Vagina (tissue), 2 donors: Measurements from ENCODE around the gene YWHAE. TPM values are rescaled to one million over a fixed set of nuclear protein-coding genes. Genes with fewer than 3 reads are reported as not detected.
"Not testable (repeated sequence)": the region's sequence is repeated elsewhere in the genome, so short reads cannot be mapped to it uniquely, and the experiment has no call there.

ENCODE experiments used
- DNase-seq, 2 donors: peaks; one replicate each; pipeline ENCODE4 v3.0.0-alpha.2; 2017; ENCODE audit errors: extremely low spot score in 2 of 2
- H3K27ac ChIP-seq: fragments of 200-600 bp; sonication (generic); one replicate; pipeline ENCODE4 v1.5.1; 2019
- H3K27me3 ChIP-seq: fragments of 200-600 bp; sonication (generic); one replicate; pipeline ENCODE4 v1.5.1; 2019
- H3K36me3 ChIP-seq, 2 donors: fragments of 200-600 bp; sonication (generic); one replicate each; pipeline ENCODE4 v1.5.1; 2017 to 2019
- H3K4me1 ChIP-seq: fragments of 200-600 bp; sonication (generic); one replicate; pipeline ENCODE4 v1.5.1; 2019
- H3K4me3 ChIP-seq, 2 donors: fragments of 200-600 bp; sonication (generic); 1 replicate in 1 of 2; 2 replicates in 1 of 2; pipeline ENCODE4 v1.5.1; 2016 to 2019
- H3K9me3 ChIP-seq: fragments of 200-600 bp; sonication (generic); one replicate; pipeline ENCODE4 v1.5.1; 2019
- POLR2A ChIP-seq, 2 donors: fragments of 450-650 bp; IDR thresholded peaks; one replicate each; pipeline ENCODE4 v1.6.1; 2017; ENCODE audit warnings: antibody characterized with exemption in 2 of 2, mild to moderate bottlenecking in 2 of 2, moderate library complexity in 2 of 2
- POLR2AphosphoS5 ChIP-seq, 2 donors: sonication (generic); formaldehyde crosslinking; IDR thresholded peaks; one replicate each; pipeline ENCODE4 v1.9.0; 2017; ENCODE audit warnings: antibody characterized with exemption in 2 of 2, mild to moderate bottlenecking in 2 of 2, low read depth in 1 of 2; ENCODE audit not compliant: insufficient read depth in 1 of 2
- intact Hi-C: fragments of 100-400 bp; cut with DNase I; formaldehyde crosslinking; loops from one replicate; pipeline ENCODE4 v1.15.1; 2023
- total RNA-seq: library from RNA; depleted of rRNA; stranded (reverse); fragments of >200 nt; gene quantifications from one replicate; pipeline ENCODE4 v1.2.3, GENCODE V29; 2016
- TF ChIP-seq, protein P1 (sequence below), 3 experiments: fragments of 450-650 bp in 2 of 3; fragments of 200-600 bp in 1 of 3; sonication (generic) in 1 of 3; IDR thresholded peaks; one replicate each; pipeline ENCODE4 v1.5.1; 2017 to 2019; ENCODE audit warnings: antibody characterized with exemption in 3 of 3, mild to moderate bottlenecking in 2 of 3, moderate library complexity in 2 of 3

The YWHAE gene
- total RNA-seq, 1 donor from 2014 or later = 487 TPM

- no peaks in the 10 kb centered on the region for H3K4me1 ChIP-seq
- TF ChIP-seq POLR2AphosphoS5 (IDR thresholded peaks at IDR 0.05; ENCODE audit: insufficient read depth in 1 of 2, low read depth in 1 of 2) = no peak
- no peaks in the 10 kb centered on the region for H3K9me3 ChIP-seq
- H3K4me3 ChIP-seq = no peak overlapping the region
- H3K27me3 ChIP-seq = no peaks in the 10 kb centered on the region
- H3K27ac ChIP-seq = no peak overlapping the region
- no peaks in the 10 kb centered on the region for H3K36me3 ChIP-seq
- DNase-seq = no peak
- intact Hi-C loops = no loop called here
Observed at GRCh38 chr17:1312261-1312870, 87.7 kb downstream of the YWHAE start.

- intact Hi-C loops, H3K4me3 ChIP-seq, H3K27ac ChIP-seq, H3K9me3 ChIP-seq, H3K36me3 ChIP-seq, H3K4me1 ChIP-seq, DNase-seq, H3K27me3 ChIP-seq: not testable (repeated sequence)
Observed at GRCh38 chr17:1307829-1308228, 92.2 kb downstream of the YWHAE start.

- H3K27me3 ChIP-seq = no peaks in the 10 kb centered on the region
- DNase-seq = no peak
- H3K36me3 ChIP-seq = no peaks in the 10 kb centered on the region
- H3K4me1 ChIP-seq = no peaks in the 10 kb centered on the region
- H3K4me3 ChIP-seq = no peak overlapping the region
- TF ChIP-seq, protein P1, sequence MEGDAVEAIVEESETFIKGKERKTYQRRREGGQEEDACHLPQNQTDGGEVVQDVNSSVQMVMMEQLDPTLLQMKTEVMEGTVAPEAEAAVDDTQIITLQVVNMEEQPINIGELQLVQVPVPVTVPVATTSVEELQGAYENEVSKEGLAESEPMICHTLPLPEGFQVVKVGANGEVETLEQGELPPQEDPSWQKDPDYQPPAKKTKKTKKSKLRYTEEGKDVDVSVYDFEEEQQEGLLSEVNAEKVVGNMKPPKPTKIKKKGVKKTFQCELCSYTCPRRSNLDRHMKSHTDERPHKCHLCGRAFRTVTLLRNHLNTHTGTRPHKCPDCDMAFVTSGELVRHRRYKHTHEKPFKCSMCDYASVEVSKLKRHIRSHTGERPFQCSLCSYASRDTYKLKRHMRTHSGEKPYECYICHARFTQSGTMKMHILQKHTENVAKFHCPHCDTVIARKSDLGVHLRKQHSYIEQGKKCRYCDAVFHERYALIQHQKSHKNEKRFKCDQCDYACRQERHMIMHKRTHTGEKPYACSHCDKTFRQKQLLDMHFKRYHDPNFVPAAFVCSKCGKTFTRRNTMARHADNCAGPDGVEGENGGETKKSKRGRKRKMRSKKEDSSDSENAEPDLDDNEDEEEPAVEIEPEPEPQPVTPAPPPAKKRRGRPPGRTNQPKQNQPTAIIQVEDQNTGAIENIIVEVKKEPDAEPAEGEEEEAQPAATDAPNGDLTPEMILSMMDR (IDR thresholded peaks at IDR 0.05) = no peak
- TF ChIP-seq POLR2A (IDR thresholded peaks at IDR 0.05) = no peak
- intact Hi-C loops = no loop called here
- no peaks in the 10 kb centered on the region for H3K9me3 ChIP-seq
- H3K27ac ChIP-seq = no peak overlapping the region
Observed at GRCh38 chr17:1304962-1305563, 95.0 kb downstream of the YWHAE start.

GRCh38 chr17:1304522-1304921 lies 95.5 kb downstream of the YWHAE start:
- Histone ChIP-seq H3K9me3 (no peaks in the 10 kb centered on the region), H3K27ac (no peak overlapping the region), H3K4me1 (no peaks in the 10 kb centered on the region), H3K36me3 (no peaks in the 10 kb centered on the region), H3K4me3 (no peak overlapping the region), H3K27me3 (no peaks in the 10 kb centered on the region)
- intact Hi-C loops = no loop called here
- TF ChIP-seq POLR2AphosphoS5 (IDR thresholded peaks at IDR 0.05; ENCODE audit: insufficient read depth in 1 of 2, low read depth in 1 of 2) (no peak), POLR2A (IDR thresholded peaks at IDR 0.05) (no peak)
- TF ChIP-seq, protein P1 (IDR thresholded peaks at IDR 0.05) = no peak
- DNase-seq = no peak

- intact Hi-C loops = no loop called here
- no peak for DNase-seq
- Histone ChIP-seq H3K9me3 (no peaks in the 10 kb centered on the region), H3K27me3 (no peaks in the 10 kb centered on the region), H3K36me3 (no peaks in the 10 kb centered on the region), H3K27ac (no peak overlapping the region), H3K4me1 (no peaks in the 10 kb centered on the region), H3K4me3 (no peak overlapping the region)
- no peak for TF ChIP-seq POLR2A (IDR thresholded peaks at IDR 0.05)
- TF ChIP-seq POLR2AphosphoS5 (IDR thresholded peaks at IDR 0.05; ENCODE audit: insufficient read depth in 1 of 2, low read depth in 1 of 2) = no peak
- TF ChIP-seq, protein P1 (IDR thresholded peaks at IDR 0.05) = no peak
Observed at GRCh38 chr17:1302761-1303160, 97.3 kb downstream of the YWHAE start.

- intact Hi-C loops = no loop called here
- no peak for DNase-seq
- Histone ChIP-seq H3K27ac (no peak overlapping the region), H3K36me3 (no peaks in the 10 kb centered on the region), H3K9me3 (no peaks in the 10 kb centered on the region), H3K4me3 (no peak overlapping the region), H3K4me1 (no peaks in the 10 kb centered on the region), H3K27me3 (no peaks in the 10 kb centered on the region)
- TF ChIP-seq POLR2A (IDR thresholded peaks at IDR 0.05) (no peak), POLR2AphosphoS5 (IDR thresholded peaks at IDR 0.05; ENCODE audit: insufficient read depth in 1 of 2, low read depth in 1 of 2) (no peak)
Observed at GRCh38 chr17:1301546-1301945, 98.5 kb downstream of the YWHAE start.
